HG03442 (cell line): ENCODE measurements around the gene TSFM.
"Not testable (repeated sequence)": the region's sequence is repeated elsewhere in the genome, so short reads cannot be mapped to it uniquely, and the experiment has no call there.

ENCODE experiments used
- ATAC-seq: cut with Tn5 transposase; IDR thresholded peaks from one replicate; pipeline ENCODE4 v1.9.1; 2021; ENCODE audit warnings: mild to moderate bottlenecking, moderate library complexity; ENCODE audit not compliant: unreplicated experiment

The TSFM gene

GRCh38 chr12:57762463-57762862 lies 20.1 kb upstream of the TSFM start:
- ATAC-seq = no peak

- ATAC-seq = no peak
These were observed 18.5 kb upstream of the TSFM start for GRCh38 chr12:57763881-57764661.

GRCh38 chr12:57764662-57765002 lies 18.0 kb upstream of the TSFM start:
- peak; percentile 3 for ATAC-seq

- peak; percentile 60 for ATAC-seq
These were observed 17.4 kb upstream of the TSFM start for GRCh38 chr12:57765003-57765697.

GRCh38 chr12:57765698-57766463 lies 16.7 kb upstream of the TSFM start:
- no peak for ATAC-seq

- no peak for ATAC-seq
These were observed 15.9 kb upstream of the TSFM start, which contains the start of gene CYP27B1 for GRCh38 chr12:57766464-57767304. TSS of gene CYP27B1 (minus strand) at chr12:57767078. CDS start at chr12:57767041, 37 bp downstream.

- no peak for ATAC-seq
These were observed 15.3 kb upstream of the TSFM start for GRCh38 chr12:57767305-57767698.

GRCh38 chr12:57767876-57768275 lies 14.7 kb upstream of the TSFM start:
- no peak for ATAC-seq

- no peak for ATAC-seq
These were observed 13.0 kb upstream of the TSFM start for GRCh38 chr12:57769594-57769993.

GRCh38 chr12:57770734-57771133 lies 11.9 kb upstream of the TSFM start:
- no peak for ATAC-seq

- peak; percentile 64 for ATAC-seq
These were observed 11.2 kb upstream of the TSFM start for GRCh38 chr12:57771236-57771872.

GRCh38 chr12:57771873-57772428 lies 10.6 kb upstream of the TSFM start, which contains the start of gene METTL1:
TSS of gene METTL1 (minus strand) at chr12:57772105. CDS start at chr12:57772083, 22 bp downstream.
- peak; percentile 77 for ATAC-seq

- ATAC-seq = peak; percentile 24
These were observed 9.9 kb upstream of the TSFM start, which contains the start of gene EEF1AKMT3 for GRCh38 chr12:57772429-57773322. TSS of gene EEF1AKMT3 (plus strand) at chr12:57772614. CDS start at chr12:57772725, 111 bp downstream.

GRCh38 chr12:57774634-57775033 lies 8.0 kb upstream of the TSFM start:
- not testable (repeated sequence) for ATAC-seq

- no peak for ATAC-seq
These were observed 7.5 kb upstream of the TSFM start for GRCh38 chr12:57775044-57775443.

GRCh38 chr12:57775563-57776246 lies 6.9 kb upstream of the TSFM start:
- no peak for ATAC-seq

- no peak for ATAC-seq
These were observed 6.4 kb upstream of the TSFM start for GRCh38 chr12:57776247-57776587.

- ATAC-seq = no peak
These were observed 5.2 kb upstream of the TSFM start for GRCh38 chr12:57777367-57777766.
